ENCODE measurements around the gene PRIMA1.

The PRIMA1 gene

DNA sequence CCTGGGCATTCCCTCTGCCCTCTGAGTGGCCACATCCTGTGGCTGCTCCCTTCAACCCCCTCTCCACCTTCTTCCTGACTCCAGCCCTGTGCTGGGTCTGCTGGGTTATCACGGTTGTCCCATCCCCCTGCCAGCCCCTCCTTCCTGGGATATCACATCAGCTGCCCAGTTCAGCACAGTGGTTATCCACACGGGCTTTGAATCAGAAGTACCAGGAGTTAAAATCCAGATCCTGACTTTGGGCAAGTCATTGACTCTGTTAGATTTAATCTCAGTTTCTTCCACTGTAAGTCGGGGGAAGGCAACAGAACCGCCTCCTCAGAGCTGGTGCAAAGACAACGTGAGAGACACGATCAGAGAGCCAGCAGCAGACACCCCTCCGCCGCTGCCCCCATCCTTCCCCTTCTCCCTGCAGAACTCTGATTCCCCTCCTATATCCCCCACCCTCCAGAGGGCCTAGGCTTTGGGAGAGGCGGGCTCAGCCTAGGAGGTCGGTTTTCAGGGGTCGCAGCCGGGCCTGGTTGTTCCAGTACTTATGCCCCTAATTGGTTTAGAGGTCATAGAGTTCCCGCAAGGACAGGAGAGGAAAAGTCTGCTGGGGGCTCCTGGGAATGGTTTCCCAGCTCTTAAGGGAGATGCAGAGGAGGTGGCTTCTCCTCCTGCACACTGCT, 42.5 kb downstream of the PRIMA1 start:
- CTCF ChIA-PET: no interaction called here

GRCh38 chr14:93744876-93745275, 43.4 kb downstream of the PRIMA1 start:
- ChIA-PET CTCF (no interaction called here), POLR2A (no interaction called here)
- no peak for DNase-seq (ENCODE audit: low read depth, low spot score)
- no peak overlapping the region for H3K4me3 ChIP-seq (ENCODE audit: low read depth, low read length)
- no peak for TF ChIP-seq CTCF (IDR thresholded peaks at IDR 0.05; ENCODE audit: insufficient read depth, low read length, missing control alignments)

More for the DNA sequence above, 42.5 kb downstream of the PRIMA1 start:
- TF ChIP-seq CTCF (IDR thresholded peaks at IDR 0.05; ENCODE audit: insufficient read depth, low read length, missing control alignments): no peak
- no peak for DNase-seq (ENCODE audit: low read depth, low spot score)
- POLR2A ChIA-PET: no interaction called here
- H3K4me3 ChIP-seq (ENCODE audit: low read depth, low read length): no peak overlapping the region

DNA sequence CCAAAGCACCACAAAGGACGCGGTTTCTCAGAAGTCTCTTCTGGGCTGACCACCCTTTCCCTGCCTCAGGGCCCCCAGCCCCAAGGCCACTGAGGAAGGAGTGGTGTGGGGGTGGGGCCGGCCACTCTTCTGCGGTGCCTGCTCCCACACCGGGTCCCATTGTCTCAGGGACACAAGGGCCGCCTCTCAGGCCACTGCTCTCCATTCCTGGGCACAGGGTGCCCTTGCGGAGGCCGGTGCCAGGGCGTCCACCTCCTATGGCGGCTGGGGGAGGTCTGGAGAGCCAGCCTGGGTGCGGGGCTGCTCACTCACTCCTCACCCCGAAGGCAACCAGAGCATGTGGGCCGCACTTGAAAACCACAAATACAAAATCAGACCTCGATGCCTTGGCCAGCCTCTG, 44.1 kb downstream of the PRIMA1 start:
- no peak overlapping the region for H3K4me3 ChIP-seq (ENCODE audit: low read depth, low read length)
- ChIA-PET POLR2A (no interaction called here), CTCF (no interaction called here)
- TF ChIP-seq CTCF (IDR thresholded peaks at IDR 0.05; ENCODE audit: insufficient read depth, low read length, missing control alignments): no peak
- DNase-seq (ENCODE audit: low read depth, low spot score): no peak

- DNase-seq (ENCODE audit: low read depth, low spot score): no peak
- TF ChIP-seq CTCF (IDR thresholded peaks at IDR 0.05; ENCODE audit: insufficient read depth, low read length, missing control alignments): no peak
- H3K4me3 ChIP-seq (ENCODE audit: low read depth, low read length): no peak overlapping the region
- ChIA-PET CTCF (no interaction called here), POLR2A (no interaction called here)
Measured at GRCh38 chr14:93743270-93744060, 44.8 kb downstream of the PRIMA1 start.

GRCh38 chr14:93742761-93743160, 45.5 kb downstream of the PRIMA1 start:
- POLR2A ChIA-PET: no interaction called here
- H3K4me3 ChIP-seq (ENCODE audit: low read depth, low read length): no peak overlapping the region
- no peak for TF ChIP-seq CTCF (IDR thresholded peaks at IDR 0.05; ENCODE audit: insufficient read depth, low read length, missing control alignments)
- CTCF ChIA-PET: no interaction called here
- DNase-seq (ENCODE audit: low read depth, low spot score): no peak

DNA sequence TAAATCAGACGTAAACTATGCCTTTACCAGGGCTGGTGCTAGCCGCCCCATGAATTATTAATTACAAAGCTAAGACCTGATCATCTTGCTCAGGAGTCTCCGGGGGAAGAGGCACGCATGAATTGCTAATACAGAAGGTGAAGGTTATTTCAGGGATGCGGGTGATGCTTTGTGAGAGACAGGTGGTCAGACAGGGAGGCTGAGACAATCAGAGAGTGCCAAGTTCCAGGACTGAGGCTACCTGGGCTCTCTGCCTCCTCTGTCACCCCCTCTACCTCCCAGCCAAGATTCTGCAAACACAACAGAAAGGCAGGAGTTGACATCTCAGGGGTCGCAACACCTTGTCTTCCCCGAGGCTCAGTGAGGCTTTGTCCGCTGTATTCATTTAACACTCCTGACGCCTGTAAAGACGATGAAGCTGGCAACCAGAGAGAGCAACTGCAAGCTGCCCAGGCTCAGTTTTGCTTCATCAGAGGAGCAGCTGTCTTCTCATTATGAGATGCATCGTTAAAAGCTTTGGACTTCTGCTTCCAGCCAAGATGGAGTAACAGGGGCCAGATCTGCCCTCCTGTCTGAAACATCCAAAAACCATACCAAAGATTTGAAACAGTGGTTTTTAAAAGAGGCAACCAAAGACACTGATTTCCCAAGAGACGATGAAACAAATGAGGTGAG, 46.6 kb downstream of the PRIMA1 start:
- ChIA-PET CTCF (no interaction called here), POLR2A (no interaction called here)
- TF ChIP-seq CTCF (IDR thresholded peaks at IDR 0.05; ENCODE audit: insufficient read depth, low read length, missing control alignments): no peak
- no peak overlapping the region for H3K4me3 ChIP-seq (ENCODE audit: low read depth, low read length)
- no peak for DNase-seq (ENCODE audit: low read depth, low spot score)

All from AG04449 (cell line).